GM19043 (cell line): ENCODE data around the gene RRP7A.
"Not testable (repeated sequence)": the region's sequence is repeated elsewhere in the genome, so short reads cannot be mapped to it uniquely, and the experiment has no call there.

Experiments used
- ATAC-seq: cut with Tn5 transposase; IDR thresholded peaks from one replicate; pipeline ENCODE4 v1.9.1; 2021; ENCODE audit warnings: low read depth; ENCODE audit not compliant: unreplicated experiment

RRP7A gene, protein sequence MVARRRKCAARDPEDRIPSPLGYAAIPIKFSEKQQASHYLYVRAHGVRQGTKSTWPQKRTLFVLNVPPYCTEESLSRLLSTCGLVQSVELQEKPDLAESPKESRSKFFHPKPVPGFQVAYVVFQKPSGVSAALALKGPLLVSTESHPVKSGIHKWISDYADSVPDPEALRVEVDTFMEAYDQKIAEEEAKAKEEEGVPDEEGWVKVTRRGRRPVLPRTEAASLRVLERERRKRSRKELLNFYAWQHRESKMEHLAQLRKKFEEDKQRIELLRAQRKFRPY

DNA sequence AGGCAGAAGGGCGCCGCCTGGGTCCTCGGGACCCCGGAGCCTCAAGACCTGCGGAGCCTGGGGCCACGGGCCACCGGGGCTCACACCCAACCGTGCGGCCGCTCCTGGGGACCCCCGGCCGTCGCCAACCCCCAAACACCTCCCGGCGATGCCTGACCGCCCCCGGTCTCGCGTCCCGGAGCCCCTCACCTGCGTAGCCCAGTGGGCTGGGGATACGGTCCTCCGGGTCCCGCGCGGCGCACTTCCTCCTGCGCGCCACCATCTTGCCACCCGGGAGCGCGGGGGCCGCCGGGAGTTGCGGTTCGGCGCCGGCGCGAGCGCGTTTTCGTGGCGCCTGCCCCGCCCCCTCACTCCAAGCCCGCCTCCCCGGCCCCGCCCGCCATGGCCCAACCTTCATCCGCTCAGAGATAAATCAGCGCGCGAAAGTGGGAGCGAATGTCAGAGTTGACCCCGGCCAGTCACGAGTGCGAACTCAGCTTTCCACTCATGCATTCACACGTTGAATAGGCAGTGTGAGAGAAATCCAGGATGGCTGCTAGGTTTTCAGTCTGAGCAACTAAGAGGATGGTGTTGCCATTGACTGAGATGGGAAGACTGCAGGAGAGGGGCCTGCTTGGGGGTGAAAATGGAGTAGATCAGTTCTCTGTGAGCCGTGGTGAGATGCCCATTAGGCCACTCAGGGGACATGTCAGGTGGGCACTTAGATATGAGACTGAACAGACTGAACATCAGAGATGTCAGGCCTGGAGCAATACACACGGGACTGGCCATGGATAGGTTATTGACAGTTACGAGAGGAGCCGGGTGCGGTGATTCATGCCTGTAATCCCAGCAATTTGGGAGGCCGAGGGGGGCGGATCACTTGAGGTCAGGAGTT, at the start of gene RRP7A:
RRP7A (minus strand) TSS at position 272 of the 877 bp plus-strand sequence; CDS start at position 262, 10 bp downstream.
- peak; percentile 78 for ATAC-seq

DNA sequence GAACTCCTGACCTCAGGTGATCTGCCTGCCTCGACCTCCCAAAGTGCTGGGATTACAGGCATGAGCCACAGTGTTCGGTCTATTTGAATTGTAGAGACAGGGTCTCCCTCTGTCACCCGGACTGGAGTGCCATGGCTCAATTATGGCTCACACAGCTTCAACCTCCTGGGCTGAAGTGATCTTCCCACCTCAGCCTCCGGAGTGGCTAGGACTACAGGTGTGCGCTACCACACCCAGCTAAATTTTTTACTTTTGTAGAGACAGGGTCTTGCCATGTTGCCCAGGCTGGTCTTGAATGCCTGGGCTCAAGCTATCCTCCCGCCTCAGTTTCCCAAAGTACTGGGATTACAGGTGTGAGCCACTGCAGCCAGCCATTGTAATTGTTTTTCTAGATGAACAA, 48.4 kb upstream of the RRP7A start:
- ATAC-seq: not testable (repeated sequence)

- no peak for ATAC-seq
Measured at GRCh38 chr22:42565956-42566355, 46.4 kb upstream of the RRP7A start.

GRCh38 chr22:42564699-42565098, 45.1 kb upstream of the RRP7A start:
- ATAC-seq: no peak

DNA sequence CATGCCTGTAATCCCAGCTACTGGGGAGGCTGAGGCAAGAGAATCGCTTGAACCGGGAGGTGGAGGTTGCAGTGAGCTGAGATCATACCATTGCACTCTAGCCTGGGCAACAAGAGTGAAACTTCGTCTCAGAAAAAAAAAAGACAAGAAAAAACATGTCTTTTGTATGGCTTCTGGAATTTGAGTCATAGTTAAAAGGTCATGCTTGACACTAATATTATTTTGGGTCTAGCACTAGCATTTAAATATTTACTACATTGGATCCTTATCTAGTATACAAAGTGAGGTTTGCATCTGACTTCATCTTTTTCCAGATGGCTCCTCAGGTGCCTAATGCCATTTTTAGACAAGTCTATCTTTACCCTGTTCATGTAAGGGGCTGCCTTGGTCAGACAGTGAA, 44.3 kb upstream of the RRP7A start:
- ATAC-seq: not testable (repeated sequence)

DNA sequence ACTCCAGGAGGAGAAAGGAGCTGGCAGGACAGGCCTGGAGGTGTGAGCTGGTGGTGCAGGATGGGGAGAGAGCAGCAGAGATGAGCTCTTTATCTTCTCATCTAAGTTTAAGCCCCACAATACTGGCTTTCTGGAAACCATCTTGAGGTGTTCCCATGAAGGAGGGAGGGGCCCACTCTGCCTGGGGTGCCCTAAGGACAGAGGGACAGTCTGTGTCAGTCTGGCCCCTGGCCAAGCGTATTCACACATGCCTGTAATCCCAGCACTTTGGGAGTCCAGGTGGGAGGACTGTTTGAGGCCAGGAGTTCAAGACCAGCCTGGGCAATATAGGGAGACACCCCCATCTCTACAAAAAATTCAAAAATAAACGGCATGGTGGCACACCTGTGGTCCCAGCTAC, 43.1 kb upstream of the RRP7A start:
- ATAC-seq: no peak

DNA sequence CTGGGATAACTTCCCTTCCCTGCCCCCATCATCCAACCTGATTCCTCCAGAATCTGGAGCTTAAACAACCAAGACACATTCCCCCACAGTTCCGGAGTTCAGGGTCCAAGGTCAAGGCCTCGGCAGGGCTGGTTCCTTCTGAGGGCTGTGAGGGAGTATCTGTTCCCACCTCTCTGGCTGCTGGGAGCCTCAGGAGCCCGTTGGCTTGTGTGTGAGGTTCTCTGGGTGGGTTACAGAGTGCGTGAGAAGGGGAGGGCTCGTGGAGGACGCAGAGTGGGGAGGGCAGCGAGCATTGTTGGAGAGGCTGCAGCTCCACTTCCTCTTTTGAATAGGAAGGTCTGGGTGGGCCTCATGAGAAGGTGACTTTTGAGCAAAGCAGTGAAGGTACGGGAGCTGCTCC, 42.7 kb upstream of the RRP7A start:
- ATAC-seq: no peak

DNA sequence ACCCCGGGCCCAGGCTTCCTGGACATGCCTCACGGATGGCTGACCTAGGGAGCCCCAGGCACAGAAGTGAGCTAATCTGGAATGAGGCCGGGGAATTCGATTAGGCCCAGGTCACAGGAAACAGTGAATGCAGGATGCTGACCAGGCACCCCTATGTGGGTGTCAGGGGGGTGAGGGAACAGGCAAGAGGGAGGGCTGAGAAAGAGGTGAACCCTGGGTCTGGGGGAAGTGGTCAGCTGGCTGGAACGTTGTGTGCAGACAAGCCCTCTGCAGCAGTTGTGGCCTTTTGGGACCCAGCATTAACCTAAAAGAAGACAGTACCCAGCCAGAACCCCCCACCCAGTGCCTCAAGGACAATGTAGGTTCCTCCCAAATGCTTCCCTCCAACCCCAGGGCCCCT, 42.3 kb upstream of the RRP7A start:
- no peak for ATAC-seq

DNA sequence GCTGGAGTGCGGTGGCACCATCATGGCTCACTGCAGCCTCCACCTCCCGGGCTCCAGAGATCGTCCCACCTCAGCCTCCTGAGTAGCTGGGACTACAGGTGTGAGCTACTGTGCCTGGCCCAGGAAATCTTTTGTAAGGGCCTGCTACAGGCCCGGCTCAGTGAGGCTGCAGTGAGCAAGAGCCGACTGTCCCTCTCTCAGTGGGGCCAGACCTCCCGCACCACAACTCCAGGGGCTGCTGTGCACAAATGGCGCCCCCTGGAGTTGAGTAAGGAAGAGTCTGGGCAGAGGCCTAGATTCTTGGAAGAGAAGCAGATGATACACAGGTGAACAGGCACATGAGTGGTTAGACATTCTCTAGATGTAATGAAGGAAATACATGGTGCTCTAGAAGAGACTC, 41.2 kb upstream of the RRP7A start:
- no peak for ATAC-seq

DNA sequence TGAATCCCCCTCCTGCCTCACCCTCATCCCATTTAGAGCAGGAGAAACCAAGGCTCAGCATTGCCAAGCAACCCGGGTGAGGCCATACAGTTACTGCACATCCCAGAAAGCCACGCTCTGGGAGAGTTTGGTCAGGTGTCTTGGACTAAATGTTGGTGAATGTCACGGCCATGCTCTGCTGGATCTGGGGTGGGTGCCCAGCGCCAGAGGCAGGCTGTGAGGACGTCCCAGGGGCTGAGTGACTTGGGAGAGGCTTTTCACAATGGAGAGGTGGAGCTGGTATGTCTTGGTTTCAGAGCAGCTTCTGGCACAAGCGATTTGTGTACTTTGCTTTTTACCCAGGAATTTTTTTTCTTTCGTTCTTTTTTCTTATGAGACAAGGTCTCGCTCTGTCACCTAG, 40.8 kb upstream of the RRP7A start:
- no peak for ATAC-seq

DNA sequence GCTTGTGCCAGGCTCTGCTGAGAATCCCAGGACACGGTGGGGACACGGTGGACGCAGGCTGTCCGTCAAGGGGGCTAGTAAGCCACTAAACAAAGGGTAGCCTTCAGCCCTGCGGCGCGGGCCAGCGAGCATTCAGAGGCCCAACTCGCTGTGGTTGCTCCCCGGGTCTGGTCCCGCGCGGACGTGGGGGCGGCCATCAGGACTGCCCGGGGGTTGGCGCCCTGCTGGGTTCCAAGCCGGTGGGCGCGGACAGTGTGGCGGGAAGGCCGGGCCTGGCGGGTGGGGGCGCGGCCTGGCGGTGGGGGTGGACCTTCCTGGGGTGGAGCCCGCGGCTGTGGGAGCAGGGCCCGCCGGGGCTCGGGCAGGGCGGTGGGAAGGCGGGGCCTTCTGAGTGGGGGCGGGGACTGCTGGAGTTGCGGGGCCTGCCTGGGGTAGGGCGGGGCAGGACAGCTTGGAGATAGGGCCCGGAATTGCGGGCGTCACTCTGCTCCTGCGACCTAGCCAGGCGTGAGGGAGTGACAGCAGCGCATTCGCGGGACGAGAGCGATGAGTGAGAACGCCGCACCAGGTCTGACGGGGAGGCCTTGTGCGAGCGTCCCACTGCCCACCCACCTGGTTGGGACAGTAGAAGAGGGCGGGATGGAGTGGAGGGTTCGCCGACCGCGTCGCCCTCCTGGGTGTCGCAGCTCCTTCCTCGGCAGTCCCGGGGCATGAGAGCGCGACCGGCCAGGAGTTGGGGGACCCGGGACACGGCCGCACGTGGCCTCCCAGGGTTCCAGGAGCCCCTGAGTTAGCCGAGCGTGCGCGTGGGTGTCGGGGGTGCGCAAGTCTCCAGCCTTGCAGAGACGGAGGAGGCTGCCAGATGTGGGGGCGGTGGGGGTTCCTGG, 34.1 kb upstream of the RRP7A start, which contains the start of gene SERHL2:
SERHL2 (plus strand) TSS at position 482 of the 887 bp plus-strand sequence; CDS start at position 547, 65 bp downstream.
- peak; percentile 72 for ATAC-seq

- ATAC-seq: not testable (repeated sequence)
Measured at GRCh38 chr22:42552294-42552647, 32.7 kb upstream of the RRP7A start.

- ATAC-seq: no peak
Measured at GRCh38 chr22:42549331-42550060, 29.9 kb upstream of the RRP7A start.

GRCh38 chr22:42548597-42549330, 29.2 kb upstream of the RRP7A start:
- no peak for ATAC-seq

DNA sequence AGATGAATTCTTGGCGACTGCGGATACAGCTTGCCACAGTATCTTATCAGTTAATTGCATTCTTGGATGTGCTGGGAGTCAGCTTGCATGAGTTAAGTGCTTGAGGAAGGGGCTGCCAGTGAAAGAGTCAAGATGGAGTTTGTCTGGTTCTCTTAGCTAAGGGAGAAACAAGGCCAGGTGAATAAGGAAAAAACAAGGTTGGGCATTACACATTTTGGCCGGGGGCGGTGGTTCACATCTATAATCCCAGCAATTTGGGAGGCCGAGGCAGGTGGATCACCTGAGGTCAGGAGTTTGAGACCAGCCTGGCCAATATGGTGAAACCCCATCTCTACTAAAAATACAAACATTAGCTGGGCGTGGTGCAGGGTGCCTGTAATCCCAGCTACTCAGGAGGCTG, 28.5 kb upstream of the RRP7A start:
- ATAC-seq: not testable (repeated sequence)

DNA sequence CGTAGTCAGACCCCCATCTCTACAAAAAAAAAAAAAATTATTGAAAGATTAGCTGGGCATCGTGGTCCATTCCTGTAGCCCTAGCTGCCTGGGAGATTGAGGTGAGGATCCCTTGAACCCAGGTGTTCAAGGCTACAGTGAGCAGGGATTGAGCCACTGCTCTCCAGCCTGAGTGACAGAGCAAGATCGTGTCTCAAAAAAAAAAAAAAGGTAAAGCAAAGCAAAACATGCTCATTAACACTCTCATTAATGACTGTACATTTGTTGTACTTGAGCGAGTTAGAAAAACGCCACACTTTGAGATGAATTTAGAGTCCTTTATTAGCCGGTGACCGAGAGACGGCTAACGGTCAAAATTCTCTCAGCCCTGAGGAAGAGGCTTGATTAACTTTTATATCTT, 28.0 kb upstream of the RRP7A start:
- no peak for ATAC-seq

DNA sequence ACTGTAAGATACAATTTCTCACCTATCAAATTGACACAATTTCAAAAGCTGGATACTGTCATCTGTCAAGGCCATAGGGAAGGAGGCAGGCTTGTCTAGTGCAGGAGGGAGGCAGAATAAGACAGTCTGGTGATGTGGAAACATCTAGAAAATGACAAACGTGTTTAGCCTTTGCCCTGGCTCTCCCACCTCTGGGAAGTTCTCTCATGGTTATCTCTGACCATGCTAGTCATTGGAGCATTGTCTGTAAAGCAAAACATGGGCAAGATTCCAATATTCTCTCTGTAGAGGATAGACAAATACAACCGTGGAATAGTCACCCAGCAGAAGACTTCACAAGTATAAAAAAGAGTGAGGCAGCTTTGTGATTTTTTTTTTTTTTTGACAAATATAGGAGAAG, 25.1 kb upstream of the RRP7A start:
- no peak for ATAC-seq

DNA sequence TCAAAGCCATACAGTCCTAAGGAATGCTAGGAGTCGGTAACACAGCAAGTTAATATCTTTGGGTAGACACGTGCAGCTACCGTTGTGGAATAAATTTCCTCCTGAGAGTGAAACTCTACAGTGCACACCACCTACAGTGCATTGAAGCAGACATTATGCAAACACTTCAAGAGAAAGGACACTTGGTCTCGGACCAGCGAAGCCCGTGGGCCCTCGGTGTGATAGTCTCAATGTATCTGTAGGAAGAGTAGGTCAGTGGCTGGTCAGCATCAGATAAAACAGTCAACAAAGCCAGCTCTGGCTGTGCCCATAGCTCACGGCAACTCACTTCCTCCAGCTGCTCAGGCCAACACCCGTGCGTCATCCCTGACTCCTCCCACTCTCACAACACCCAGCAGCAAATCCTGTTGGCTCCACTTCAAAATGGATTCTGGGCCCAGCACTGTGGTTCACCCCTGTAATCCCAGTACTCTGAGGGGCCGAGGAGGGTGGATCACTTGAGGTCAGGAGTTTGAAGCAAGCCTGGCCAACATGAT, 19.7 kb upstream of the RRP7A start:
- ATAC-seq: peak; percentile 44

- ATAC-seq: not testable (repeated sequence)
Measured at GRCh38 chr22:42537199-42537831, 17.7 kb upstream of the RRP7A start.
